NT2/D1 (cell line): ENCODE measurements around the gene AK1.

Source experiments
- SUZ12 ChIP-seq: IDR thresholded peaks from 2 replicates; pipeline ENCODE4 v1.6.1; 2011; ENCODE audit not compliant: insufficient read length, insufficient read depth; ENCODE audit errors: extremely low read depth
- YY1 ChIP-seq: IDR thresholded peaks from 2 replicates; pipeline ENCODE4 v1.6.1; 2011; ENCODE audit not compliant: insufficient read length, insufficient read depth
- ZNF274 ChIP-seq: IDR thresholded peaks from 2 replicates; pipeline ENCODE4 v1.6.1; 2011; ENCODE audit warnings: mild to moderate bottlenecking, low read depth, low read length

DNA sequence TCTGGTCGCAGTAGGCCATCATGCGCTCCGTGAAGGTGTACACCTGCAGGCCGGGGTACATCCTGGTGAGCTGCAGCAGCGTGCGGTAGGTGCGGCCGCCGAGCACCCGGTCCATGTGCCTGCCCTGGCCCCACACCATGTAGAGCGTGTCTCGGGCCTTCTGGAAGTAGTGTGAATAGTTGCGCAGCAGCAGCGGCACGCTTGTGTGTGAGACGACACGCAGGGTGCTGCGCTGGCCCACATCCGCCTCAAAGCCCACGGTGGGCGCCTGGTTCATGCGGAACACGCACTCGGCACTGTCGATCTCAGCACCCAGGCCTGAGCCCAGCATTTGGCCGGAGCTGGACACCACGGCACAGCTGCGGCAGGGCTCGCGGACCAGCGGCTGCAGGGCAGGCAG lies 34.8 kb upstream of the AK1 start:
- TF ChIP-seq ZNF274 (no peak), SUZ12 (no peak), YY1 (no peak)
